Sciatic nerve (tissue), 2 donors: ENCODE results near the gene CLSTN2. TPM values are rescaled to one million over a fixed set of nuclear protein-coding genes. Genes with fewer than 3 reads are reported as not detected.

ENCODE experiments used
- ATAC-seq: fragments of 200-7000 bp; cut with Tn5 transposase; one replicate; pipeline ENCODE4 v1.9.1; 2020; ENCODE audit warnings: mild to moderate bottlenecking, moderate library complexity
- DNase-seq: peaks from one replicate; pipeline ENCODE4 v3.0.0-alpha.2; 2020; ENCODE audit warnings: low spot score
- intact Hi-C: fragments of 100-400 bp; cut with DNase I; formaldehyde crosslinking; loops from one replicate; pipeline ENCODE4 v1.14.2; 2022
- total RNA-seq: library from RNA; stranded (reverse); fragmentation: NEBNext Ultra II Directional; extraction: Animal tissue kit (Norgen Biotek cat#: 25700); gene quantifications from one replicate; pipeline ENCODE4 v1.2.1, GENCODE V29; 2021
- donor health status: DM: no; HTN: no; CAD: no.
- donor health status: DM: no; HTN: no; CAD: no.

The CLSTN2 gene
- total RNA-seq, 1 donor from 2014 or later, result 5.1 TPM

DNA sequence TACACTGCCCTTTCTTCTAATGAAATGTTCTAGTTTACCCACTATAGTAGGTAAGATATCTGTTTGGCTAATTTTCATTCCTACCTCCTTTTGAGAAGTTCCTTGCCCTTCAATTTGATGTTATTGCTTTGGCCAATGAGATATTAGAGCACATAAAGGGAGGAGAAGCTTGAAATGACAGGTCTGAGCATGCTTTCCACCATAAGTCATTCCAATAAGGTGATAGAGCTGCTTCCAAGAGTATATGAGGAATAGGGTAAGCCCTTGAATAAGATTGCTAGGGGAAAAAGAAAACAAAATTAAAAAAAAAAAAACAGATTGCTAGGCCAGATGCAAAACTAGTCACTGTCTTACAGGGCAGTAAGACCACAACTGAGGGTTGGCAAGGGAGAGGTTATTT lies 664.0 kb downstream of the CLSTN2 start:
- DNase-seq (no peak), ATAC-seq (no peak)
- intact Hi-C loops, result no loop called here

DNA sequence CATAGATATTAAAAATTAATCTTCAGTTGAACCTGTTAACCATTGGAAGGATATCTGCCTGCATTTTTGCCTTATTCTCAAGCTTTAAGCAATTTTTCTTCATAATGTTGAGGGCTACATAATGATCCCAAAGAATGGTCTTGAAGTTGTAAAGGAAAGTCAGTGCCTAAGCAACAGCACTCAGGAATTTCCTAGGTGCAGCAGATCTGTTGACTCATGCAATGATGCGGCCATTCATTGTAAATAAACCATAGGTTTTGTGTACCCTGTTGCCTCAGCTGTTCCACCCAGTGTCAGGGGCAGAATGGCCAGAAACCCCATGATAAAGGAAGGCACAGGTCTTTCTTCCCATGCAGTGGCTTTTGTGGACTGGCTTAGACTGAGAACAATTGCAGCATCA lies 664.5 kb downstream of the CLSTN2 start:
- DNase-seq (no peak), ATAC-seq (no peak)
- intact Hi-C loops, result no loop called here

DNA sequence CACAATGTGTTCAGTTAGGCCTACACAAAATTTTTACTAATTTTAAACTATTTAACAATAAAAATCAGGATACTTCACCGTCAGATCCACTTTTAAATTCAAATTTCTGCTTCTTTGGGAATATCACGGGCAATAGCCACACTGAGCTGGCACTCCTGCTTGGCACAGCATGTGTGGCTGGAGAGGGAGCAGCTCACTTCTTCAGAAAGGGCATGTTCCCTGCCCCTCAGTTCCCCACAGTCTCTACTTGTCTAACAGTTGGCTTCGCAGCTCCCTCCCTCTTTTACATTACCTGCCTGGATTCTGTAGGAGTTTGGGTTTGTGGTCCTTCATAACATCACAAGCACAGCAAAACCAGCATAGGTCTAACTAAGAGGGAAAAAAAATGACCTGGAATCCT lies 666.9 kb downstream of the CLSTN2 start:
- intact Hi-C loops, result no loop called here
- ATAC-seq (no peak), DNase-seq (no peak)

DNA sequence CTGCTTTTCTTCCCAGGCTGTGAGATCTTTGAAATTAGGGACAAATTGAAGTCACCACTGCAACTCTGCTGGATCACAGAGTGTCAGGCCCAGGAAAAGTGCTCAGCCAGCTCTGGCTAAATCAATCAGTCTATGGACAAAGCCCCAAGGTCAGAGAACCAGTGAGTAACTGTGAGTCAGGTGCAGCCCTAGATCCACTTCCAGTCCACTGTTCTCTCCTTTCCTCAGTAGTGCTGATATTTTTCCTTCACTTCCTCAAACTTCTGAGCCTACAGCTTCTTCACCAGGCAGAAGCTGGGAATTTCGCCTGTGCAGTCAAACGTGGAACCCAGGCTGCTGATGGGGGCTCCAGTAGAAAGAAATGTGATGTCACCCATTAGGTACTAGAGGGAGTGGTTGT lies 667.8 kb downstream of the CLSTN2 start:
- no peak for DNase-seq
- ATAC-seq, result no peak
- intact Hi-C loops, result no loop called here

DNA sequence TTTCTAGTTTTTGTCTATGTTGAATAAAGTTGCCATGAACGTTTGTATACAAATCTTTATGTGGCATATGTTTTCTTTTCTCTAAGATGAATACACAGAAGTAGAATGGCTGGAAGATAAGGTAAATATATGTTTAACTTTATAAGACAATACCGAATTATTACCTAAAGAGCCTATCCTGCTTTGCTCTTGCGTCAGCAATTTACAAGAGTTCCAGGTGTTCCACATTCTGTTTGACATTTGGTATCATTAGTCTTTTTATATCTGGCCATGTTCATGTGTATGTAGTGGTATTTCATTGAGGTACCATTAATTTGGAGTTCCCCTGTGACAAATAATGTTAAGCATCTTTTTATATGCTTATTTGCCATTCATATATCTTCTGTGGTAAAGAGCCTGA lies 668.8 kb downstream of the CLSTN2 start:
- DNase-seq (no peak), ATAC-seq (no peak)
- intact Hi-C loops, result no loop called here

DNA sequence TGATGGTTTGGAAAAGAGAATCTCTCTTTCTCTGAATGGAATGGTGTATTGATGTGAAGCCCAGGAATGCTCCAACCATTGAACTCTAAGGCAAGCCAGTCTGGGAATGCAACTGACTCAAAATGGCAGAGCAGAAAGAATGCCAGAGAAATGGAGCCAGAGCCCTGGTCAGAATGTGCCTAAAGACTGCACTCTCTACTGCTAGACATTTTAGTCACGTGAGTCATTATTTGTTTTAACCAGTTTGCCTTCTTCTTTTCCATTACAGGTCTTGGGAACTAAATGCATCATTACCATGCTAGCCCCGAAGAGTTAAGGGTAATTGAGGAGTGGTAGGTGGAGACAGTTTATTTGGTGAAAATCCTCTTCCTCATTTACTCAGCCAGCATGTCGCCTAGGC lies 675.6 kb downstream of the CLSTN2 start:
- ATAC-seq, result no peak
- intact Hi-C loops, result no loop called here
- no peak for DNase-seq

DNA sequence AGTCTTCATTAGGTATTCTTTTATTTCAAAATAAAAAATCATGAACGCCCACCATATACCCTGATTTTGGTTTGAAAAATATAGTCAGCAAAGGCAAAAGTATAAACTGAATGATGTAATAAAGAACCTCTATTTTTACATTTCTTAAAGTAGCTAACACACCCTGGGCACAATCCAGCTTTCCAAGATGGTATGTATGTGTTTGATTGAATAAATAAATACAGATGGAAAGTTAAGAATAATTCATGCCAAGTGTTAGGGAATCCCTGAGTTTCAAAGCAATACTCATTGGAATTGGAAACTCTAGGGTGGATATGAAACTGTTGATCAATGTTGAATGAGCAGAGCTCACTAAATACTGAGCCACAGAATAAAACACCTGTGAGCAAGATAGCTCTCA lies 679.0 kb downstream of the CLSTN2 start:
- ATAC-seq (no peak), DNase-seq (no peak)
- intact Hi-C loops, result no loop called here

DNA sequence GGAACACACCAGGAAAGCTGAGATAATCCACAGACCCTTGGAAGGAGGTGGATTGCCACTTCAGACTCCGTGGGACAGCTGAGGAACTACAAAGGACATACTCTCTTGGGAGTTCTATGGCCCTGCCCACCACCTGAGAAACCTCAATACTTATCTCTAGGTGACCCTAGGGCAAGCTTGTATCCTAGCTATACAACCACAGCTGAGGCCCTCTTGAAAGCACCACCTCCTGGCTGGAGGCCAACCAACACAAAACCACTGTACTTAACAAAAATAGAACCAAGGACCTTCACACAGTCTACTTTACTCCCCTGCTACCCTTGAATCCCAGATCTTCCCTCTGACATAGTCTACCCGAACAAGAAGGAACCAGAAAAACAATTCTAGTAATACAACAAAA lies 682.1 kb downstream of the CLSTN2 start:
- DNase-seq, result no peak
- ATAC-seq, result no peak
- intact Hi-C loops, result no loop called here

DNA sequence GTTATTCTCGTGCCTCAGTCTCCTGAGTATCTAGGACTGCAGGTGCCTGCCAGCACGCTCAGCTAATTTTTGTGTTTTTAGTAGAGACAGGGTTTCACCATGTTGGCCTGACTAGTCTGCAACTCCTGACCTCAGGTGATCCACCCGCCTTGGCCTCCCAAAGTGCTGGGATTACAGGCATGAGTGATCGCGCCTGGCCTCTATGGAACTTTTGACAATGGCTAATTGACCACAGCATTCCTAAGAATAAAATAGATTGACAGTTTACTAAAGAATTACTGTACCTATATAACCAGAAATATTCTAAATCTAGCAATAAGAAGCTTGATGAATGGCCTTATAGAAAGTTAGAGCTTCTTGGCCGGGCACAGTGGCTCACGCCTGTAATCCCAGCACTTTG lies 691.9 kb downstream of the CLSTN2 start:
- DNase-seq, result no peak
- no peak for ATAC-seq
- intact Hi-C loops, result no loop called here
